GM18498 (cell line): ENCODE measurements around the gene PPEF1.

Experiments
- ATAC-seq: cut with Tn5 transposase; IDR thresholded peaks from one replicate; pipeline ENCODE4 v1.9.1; 2021; ENCODE audit warnings: mild to moderate bottlenecking, moderate library complexity; ENCODE audit not compliant: unreplicated experiment

PPEF1 gene, protein sequence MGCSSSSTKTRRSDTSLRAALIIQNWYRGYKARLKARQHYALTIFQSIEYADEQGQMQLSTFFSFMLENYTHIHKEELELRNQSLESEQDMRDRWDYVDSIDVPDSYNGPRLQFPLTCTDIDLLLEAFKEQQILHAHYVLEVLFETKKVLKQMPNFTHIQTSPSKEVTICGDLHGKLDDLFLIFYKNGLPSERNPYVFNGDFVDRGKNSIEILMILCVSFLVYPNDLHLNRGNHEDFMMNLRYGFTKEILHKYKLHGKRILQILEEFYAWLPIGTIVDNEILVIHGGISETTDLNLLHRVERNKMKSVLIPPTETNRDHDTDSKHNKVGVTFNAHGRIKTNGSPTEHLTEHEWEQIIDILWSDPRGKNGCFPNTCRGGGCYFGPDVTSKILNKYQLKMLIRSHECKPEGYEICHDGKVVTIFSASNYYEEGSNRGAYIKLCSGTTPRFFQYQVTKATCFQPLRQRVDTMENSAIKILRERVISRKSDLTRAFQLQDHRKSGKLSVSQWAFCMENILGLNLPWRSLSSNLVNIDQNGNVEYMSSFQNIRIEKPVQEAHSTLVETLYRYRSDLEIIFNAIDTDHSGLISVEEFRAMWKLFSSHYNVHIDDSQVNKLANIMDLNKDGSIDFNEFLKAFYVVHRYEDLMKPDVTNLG

DNA sequence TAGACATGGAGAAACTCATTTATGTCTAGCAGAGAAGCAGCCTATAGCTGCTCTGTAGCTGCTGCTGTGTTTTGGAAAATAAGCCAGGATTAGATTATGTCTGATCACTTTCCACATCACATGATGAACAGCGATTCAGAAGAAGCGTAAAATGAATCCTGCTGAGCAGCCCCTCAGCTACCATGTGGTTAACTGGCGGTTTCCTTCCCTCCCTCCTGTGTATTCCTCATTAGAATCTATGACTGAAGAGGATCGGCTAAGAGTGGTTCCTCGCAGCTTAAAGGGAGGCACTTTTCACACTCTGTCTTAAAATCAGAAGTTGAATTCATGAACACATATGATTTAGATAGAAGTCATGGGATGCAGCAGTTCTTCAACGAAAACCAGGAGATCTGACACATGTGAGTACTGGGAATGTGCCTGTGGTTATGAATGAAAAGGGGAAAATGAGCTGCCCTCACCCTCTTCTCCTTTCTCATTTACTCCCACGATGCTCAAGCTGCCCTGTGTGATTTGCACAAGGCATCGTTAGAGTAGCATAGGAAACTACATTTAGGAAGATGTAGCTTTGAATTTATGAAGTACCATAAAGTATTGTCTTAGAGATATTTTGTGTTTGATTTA lies at the start of gene PPEF1:
PPEF1 (plus strand) TSS at position 220 of the 624 bp plus-strand sequence; CDS start at position 356, 136 bp downstream.
- ATAC-seq = no peak

DNA sequence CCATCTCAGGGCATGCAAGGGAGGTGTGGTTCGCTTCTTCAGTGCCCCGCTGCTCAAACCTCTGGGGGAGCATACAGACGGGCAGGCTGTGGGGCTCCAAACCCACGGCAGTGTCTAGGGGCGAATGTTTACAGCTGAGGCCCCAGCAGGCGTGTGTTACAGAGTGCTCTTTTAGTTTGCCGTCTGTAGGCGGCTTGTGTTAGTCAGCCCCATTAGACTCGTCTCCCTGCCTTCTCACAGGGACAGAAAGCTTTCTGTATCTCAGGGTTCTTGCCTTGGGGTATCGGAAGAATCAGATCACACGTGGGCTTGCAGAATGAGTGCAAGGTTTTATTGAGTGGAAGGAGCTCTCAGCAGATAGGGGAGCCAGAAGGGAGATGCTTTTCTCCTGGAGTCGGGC lies 46.2 kb upstream of the PPEF1 start:
- no peak for ATAC-seq

DNA sequence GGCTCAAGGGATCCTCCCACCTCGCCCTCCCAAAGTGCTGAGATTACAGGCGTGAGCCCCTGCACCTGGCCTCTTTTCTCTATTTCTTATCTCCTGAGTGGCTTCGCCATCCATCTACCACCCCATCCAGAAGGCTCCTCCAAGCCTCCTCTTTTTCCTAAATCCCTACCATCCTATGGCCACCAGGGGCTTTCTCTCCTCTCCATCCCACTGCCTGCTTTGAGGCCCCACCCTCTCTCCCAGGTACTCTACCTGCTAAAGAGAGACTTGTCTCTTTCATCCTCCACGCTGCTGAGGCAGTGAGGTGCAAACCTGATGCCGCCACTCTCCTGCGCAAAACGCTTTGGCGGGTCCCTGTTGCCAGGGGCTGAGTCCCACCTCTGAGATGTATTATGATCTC lies 42.5 kb upstream of the PPEF1 start:
- no peak for ATAC-seq

DNA sequence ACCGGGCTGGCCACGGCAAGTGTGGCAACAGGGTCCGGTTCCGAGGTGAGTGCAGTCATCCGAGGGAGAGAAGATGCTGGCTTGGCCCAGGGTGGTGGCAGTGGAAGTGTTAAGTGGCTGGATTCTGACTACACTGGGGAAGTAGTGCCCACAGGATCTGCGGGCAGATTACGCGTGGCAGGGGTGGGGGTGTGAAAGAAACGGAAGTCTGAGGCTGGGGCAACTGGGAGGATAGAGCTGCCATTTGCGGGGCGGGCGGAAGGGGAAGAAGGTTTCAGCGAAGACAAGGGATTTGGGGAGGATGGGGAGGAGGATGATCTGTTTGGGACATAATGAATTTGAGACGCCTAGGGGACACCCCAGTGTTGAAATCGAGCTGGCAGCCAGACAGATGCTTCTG lies 40.8 kb upstream of the PPEF1 start:
- no peak for ATAC-seq

DNA sequence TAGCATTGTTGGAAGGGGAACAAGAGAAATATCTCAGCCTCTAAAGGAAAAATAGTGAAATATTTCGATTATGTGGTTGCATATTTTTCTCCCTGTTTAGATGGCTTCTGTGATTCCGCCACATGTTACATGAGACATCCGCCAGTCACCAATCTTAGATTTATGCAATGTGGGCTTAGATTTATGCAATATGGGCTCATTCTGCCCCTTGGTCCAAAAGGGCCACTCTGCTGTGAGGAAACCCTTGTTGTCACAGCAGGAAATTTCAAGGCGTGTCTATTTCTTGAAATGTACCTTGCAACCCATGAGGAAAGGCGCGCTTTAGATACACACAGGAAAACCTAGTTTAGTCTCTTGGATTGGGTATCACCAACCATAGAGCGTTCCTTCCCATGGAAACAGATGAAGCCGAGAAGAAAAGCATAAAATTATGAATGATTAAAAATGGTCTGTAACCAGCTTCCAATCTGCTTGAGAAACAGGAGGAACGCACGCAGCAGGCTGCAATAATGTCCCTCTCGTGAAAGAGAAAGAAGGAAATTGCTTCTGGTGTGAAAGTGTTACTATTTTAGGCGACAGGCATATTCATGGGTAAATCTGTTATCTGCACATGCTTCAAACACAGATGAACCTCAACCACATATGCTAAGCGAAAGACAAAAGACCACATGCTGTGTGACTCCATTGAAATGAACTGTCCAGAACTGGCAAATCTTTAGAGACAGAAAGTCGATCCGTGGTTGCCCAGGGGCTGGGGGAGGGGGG lies 39.2 kb upstream of the PPEF1 start:
- ATAC-seq = no peak

DNA sequence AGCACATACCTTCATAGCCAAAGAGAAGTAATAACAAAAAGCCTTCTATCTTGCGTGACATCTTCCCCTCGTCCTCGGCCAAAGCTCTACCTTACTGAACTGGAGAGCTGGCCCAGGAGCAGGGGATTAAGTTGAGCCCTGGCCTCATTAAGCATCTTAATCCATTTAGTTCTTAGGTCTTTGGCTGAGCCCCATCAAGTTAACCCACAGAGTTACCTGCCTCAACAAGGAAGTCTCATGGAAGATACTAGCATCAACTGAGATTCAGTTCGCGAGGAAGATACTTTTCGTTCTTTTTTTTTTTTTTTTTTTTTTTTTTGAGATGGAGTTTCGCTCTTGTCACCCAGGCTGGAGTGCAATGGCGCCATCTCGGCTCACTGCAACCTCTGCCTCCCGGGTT lies 35.4 kb upstream of the PPEF1 start, which contains the start of gene RS1:
RS1 (minus strand) TSS at position 101 of the 400 bp plus-strand sequence; CDS start at position 61, 40 bp downstream.
- no peak for ATAC-seq

DNA sequence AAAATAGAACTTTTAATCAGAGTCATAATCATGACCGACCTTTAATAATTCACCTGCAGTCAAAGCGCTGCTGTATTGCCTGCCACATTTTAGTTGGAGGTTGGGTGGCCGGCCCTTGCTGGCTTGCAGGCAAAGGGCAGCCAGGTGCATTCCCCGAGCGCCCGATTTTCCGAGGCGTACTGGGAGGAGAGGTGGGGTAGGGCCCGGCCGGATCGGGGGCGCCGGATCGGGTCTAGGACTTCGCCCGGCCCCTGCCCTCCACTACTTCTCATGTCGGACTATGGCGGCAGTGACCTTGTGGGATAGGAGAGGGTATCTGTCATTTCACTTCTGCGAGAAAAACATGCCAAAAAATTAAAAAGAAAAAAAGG lies 33.0 kb upstream of the PPEF1 start:
- peak; percentile 46 for ATAC-seq

DNA sequence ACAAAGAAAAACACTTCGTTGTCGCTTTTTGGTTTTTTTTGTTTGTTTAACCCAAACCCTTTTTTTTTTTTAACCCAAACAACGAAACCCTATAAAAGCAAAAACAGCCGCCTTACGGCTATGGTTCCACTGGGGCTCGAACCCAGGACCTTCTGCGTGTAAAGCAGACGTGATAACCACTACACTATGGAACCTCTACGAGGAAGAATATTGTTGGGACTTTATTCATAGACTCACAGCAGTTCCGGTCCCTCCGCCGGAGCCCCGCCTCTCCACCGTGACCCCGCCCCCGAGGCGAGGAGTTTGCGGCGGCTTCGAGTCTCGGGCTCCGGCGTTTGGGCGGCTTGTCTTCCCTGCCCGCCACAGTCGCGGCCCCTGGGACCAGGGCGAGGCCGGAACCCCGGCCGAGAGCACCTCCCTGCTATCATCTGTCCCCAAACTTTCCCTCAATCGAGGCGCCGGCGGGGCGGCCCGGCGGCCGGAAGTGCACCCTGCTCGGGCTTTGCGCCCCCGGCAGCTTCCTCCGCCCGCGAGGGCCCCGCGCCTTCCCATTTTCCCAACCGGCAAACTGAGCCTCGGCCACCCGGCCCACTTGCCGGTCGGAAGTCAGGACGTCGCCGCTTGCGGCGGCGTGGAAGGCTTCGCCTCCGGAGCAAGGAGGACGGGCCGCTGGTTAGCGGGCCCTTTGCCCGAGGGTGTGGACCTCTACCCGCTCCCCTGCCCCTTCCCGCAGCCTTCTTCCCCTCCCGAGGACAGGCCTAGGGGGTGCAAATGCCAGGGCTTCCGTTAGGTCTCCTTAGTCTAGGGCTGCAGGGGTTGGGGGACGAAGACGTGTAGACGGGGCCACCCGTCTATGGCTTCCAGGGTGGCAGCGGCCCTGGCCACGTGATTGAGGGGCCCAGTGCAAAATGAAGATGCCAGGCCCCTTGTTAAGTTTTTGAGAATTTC lies 32.4 kb upstream of the PPEF1 start:
- peak; percentile 85 for ATAC-seq

DNA sequence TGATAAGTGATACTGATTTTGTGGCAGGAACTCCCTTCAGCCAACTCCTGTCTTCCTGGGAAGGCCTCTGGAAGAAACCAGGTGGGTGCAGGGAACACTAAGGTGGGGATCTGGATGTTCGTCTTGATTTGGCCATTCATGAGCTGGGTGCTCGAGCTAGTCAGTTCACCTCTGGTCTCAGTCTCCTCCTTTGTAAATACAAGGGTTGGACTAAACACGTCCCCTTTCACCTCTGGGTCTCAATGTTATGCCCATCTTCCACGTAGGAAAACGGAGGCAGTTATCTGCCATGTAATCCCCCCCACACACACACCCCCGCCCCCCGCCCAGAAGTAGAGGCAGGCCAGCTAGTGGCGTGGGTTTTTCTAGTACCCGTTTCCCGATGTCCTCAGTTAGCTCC lies 31.4 kb upstream of the PPEF1 start:
- no peak for ATAC-seq

DNA sequence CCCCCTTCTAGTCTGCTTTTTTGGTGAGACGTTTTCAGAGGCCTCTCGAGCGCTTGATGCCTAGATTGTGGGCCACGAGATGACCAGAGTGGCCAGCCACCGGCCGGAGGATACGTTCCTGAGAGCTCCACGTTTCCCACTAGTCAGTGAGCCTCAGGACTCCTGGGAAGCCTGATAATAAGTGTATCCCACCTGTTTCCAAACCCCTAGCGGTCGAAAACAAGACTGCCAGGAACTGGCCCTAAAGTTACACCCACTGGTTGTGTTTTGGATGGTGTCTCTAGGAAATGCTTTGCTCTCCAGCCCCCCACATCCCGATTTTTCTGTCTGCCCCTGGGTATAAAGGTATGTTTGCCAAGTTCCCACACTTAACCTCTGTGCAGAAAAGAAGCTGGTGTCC lies 31.0 kb upstream of the PPEF1 start:
- ATAC-seq = no peak

DNA sequence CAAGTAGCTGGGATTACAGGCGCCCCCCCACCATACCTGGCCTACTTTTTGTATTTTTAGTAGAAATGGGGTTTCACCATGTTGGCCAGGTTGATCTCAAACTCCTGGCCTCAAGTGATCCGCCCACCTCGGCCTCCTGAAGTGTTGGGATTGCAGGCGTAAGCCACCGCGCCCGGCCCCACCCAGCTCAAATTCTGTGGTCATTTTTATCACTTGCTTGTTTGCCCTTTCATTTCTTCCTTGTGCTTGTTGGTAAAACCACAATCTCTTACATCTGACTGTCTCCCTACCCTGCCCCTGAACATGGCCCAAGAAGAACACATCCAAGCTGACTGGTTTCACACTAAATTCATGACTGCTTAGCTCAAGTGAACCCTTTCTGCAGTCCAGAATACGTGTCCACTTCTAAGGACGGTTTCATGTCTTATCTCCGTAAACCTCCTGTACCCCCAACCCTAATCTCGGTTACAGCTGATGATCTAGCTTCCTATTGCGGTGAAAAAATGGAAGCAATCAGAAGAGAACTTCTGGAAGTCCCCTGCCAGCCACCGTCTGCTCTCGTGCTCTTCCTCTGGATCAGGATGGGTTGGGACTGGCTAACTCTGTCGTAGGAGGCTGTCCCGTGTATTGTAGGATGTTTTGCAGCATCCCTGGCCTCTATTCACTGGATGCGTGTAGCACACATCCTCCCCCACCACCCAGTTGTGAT lies 30.1 kb upstream of the PPEF1 start:
- no peak for ATAC-seq

DNA sequence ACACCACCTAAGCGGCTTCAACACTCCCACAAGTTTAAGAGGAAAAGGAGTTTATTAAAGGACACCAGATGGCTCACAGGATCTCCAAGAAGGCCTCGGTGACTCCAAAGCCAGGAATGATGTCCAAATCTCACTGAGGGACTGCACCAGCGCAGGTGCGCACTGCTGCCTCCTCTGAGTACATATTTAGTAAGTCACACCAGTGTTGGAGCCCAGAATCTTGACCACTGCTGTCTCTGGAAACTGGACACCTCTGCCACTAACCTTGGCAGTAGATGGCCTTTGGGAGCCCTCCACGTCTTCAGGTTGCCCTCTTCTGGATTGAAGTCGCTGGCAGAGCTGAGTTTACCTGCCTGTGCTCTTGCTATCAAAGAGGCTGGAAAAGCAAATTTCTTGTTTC lies 25.4 kb upstream of the PPEF1 start:
- ATAC-seq = no peak

DNA sequence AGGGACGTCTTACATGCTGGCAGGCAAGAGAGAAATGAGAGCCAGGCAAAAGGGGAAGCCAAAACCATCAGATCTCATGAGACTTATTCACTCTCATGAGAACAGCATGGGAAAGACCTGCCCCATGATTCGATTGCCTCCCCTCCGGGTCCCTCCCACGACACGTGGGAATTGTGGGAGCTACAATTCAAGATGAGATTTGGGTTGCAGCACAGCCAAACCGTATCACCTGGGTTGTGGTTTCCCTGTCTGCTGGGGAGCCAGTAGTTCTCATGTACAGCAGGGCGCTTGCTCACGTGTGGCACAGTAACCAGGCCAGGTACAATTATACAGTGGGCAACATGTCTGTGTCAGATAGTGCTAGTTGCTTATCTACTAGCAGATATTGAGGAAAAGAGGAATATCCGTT lies 24.5 kb upstream of the PPEF1 start:
- ATAC-seq = no peak

DNA sequence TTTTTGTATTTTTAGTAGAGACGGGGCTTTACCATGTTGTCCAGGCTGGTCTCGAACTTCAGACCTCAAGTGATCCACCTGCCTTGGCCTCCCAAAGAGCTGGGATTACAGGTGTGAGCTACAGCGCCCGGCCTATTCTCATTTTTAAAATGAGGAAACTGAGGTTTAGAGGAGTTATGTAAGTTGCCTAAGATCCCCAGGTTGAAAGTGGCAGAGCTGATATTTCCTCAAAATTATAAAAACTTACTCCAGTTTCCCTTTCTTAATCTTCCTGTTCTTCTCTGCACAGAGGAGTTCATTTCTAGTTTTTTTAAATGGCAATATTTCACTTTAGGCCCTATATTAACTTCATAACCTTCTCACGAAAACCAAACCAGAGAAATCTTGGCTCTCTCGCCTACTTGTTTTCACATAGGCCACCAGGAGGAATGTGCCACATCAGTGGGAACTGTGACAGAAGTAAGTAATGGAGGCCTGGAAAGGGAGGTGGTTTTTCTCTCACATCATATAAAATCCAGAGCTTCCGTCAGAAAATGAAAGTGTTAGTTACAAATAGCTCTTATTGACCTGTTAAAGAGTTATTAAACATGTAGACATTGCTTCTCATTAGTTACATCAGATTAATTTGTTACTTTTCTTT lies 19.5 kb upstream of the PPEF1 start:
- no peak for ATAC-seq

DNA sequence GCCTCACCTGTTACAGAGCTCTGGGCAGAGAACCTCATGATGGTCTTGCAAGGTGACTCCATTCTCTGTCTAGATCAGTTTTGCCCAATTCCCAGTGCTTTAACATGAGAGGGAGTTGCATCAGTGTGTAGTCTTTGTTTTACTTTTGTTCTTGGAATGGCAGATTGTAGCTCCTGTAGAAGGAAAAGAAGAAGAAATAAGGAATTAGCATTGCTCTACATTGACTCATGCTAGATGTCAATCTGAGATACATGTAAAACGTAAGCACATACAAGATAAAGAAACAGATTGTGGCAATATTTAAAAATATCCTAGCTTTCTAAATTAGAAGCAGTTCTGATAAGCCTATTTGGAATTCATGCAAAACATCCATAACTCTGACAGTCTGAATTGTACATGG lies 16.0 kb upstream of the PPEF1 start:
- ATAC-seq = no peak

DNA sequence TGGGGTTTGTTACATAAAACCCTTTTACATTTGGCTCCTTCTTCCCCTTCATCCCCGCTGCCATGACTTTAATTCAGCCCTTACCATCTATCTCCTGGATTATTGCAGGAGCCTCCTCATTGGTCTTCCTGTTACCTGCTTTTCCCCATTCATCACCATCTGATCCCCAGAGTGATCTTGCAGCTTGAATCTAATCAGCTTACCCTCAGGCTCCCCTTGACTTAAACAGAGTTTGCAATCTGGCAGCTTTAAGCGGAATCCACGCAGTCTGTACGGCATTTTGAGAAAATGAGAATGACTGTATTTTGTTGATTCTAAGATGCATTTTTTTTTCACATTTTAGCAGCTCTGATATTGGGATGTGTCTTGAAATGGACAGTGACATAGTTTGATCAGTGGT lies 14.9 kb upstream of the PPEF1 start:
- ATAC-seq = no peak

DNA sequence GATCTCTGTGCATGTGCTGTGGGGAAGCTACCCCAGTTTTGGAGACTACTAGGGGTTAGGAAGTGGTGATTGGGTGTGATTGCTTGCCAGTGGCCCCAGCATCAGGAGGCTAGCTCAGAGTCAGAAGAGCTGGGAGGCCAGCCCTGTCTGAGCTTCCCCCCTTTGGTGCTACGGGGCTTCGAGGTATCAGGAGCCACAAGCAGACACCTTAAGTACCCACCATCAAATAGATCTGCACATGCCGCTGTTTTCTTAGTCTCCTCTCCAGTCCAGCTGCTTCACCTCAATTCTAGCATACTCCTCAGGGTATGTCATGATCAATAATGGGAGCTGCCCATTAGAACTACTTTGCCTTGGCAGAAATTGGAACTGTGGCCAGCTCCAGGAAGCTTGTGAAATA lies 10.8 kb upstream of the PPEF1 start:
- ATAC-seq = no peak

DNA sequence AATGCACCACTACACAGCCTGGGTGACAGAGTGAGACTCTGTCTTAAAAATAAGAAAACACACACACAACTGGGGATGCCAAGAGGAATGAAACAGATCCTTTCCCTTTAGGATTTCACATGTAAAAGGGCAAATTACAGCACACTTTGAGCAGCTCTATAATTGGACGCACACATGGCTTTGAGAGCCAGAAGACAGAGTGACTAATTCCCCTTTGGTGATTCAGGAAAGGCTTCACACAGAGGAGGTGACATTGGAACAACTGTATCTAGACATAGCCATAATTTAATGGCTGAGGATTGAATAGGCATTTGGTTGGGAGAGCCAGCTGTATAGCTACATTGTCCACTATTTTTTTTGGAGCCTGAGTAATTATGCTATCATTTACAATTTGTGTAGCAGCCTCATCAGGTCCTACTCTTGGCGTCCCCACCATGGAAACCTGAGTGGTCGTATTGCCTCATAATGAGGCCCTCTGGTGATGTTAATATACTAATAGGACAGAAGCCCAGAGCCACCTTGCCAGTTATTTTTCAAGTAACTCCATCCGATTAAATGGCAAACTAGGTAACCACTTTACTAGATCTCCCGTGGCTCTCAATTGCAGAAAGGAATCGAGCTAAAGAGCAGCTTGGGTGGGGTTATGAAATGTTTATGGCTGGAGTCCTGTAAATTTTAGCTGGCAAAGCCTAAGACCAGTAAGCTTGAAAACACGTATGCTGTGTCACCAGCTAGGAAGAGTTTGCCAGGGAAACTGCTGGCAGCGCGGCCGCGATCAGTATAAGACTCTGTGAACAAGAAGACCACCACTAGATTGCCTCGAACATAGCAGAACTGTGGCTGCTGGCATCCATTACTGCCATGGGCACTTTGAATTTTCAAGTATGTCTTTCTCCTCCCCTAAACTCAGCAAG lies 8.5 kb upstream of the PPEF1 start:
- no peak for ATAC-seq
